ENCODE measurements around the gene ENTHD1. TPM values are rescaled to one million over a fixed set of nuclear protein-coding genes. Genes with fewer than 3 reads are reported as not detected.

ENTHD1 gene
- total and polyA plus RNA-seq, 10 of the 15 experiments (the other 5 are each of a cell fraction or from before 2014, with no cell fraction given) = 0.09 to 0.52 (median 0.21) TPM; not detected in 1

GRCh38 chr22:39724390-39724789, 169.2 kb downstream of the ENTHD1 start:
- in situ Hi-C loops (cut with MboI) (no loop called here), intact Hi-C loops (cut with micrococcal nuclease; ENCODE audit: unreplicated experiment) (no loop called here)
- Histone ChIP-seq H3K79me2 (ENCODE audit: control insufficient read depth, insufficient read depth, low read length) (no peaks in the 10 kb centered on the region), H3K4me2 (ENCODE audit: control insufficient read depth, insufficient read depth) (no peak overlapping the region), H3K36me3 (ENCODE audit: control insufficient read depth in 2 of 2, insufficient read depth in 2 of 2, low read length in 1 of 2) (no peaks in the 10 kb centered on the region), H3K9me3 (replicated peaks; ENCODE audit: control insufficient read depth, insufficient read depth, low read length) (peaks cover 4% of the 10 kb centered on the region; the same call in 1 of the 3 replicates), H4K20me1 (ENCODE audit: control insufficient read depth, insufficient read depth) (no peaks in the 10 kb centered on the region), H3K9ac (ENCODE audit: control insufficient read depth, insufficient read depth, low read length) (no peak overlapping the region), H3K4me1 (ENCODE audit: control insufficient read depth, insufficient read depth, low read length) (no peaks in the 10 kb centered on the region), H3K4me3 (no peak overlapping the region), H2AFZ (ENCODE audit: control insufficient read depth, low read depth, low read length) (no peak overlapping the region), H3K27me3 (replicated peaks in 1 of 2; ENCODE audit: control insufficient read depth in 2 of 2, insufficient read depth in 2 of 2, low read length in 1 of 2) (peaks cover 0 to 3% of the 10 kb centered on the region in 2 experiments; a peak in 2 of 4 replicates), H3K27ac (ENCODE audit: control insufficient read depth, insufficient read depth) (no peak overlapping the region)
- ATAC-seq (peak; percentile 40; the same call in 2 of the 3 replicates), FAIRE-seq (no peak), DNase-seq (ENCODE audit: low read depth, low spot score) (no peak)
- ChIA-PET CTCF (no interaction called here), RAD21 (ENCODE audit: unreplicated experiment) (no interaction called here), SMC1A (ENCODE audit: uncharacterized antibody, unreplicated experiment) (no interaction called here), POLR2A (no interaction called here)
- BruUV-seq (replicated peaks) = no TSS peak
- WGBS (ENCODE audit: insufficient coverage, insufficient replicate concordance, low lambda C conversion rate, missing lambda C conversion rate) = 18% methylated on average over 4 of the region's 4 CpGs
- TF ChIP-seq CHD1 (IDR thresholded peaks at IDR 0.05; ENCODE audit: low read depth, low read length) (no peak), YBX1 (IDR thresholded peaks at IDR 0.05) (no peak), ZNF274 (IDR thresholded peaks at IDR 0.05; ENCODE audit: insufficient read depth, insufficient read length) (no peak), IRF3 (IDR thresholded peaks at IDR 0.05) (no peak), PKNOX1 (IDR thresholded peaks at IDR 0.05) (peak; percentile 75), TCF12 (IDR thresholded peaks at IDR 0.05; ENCODE audit: low read depth, low read length) (no peak), PBX3 (IDR thresholded peaks at IDR 0.05; ENCODE audit: insufficient replicate concordance, low read depth, low read length) (peak; percentile 61), NFYB (IDR thresholded peaks at IDR 0.05; ENCODE audit: insufficient read depth, low read depth, low read length) (peak; percentile 71), MEF2A (IDR thresholded peaks at IDR 0.05; ENCODE audit: insufficient read depth, low read depth, low read length) (no peak), USF1 (IDR thresholded peaks at IDR 0.05; ENCODE audit: borderline replicate concordance, extremely low read length, insufficient read depth, low read depth, low read length) (no peak)

Data from GM12878 (cell line).